GM18867 (cell line): ENCODE results near the gene CACFD1.

Experiments
- ATAC-seq: cut with Tn5 transposase; IDR thresholded peaks from one replicate; pipeline ENCODE4 v1.9.1; 2021; ENCODE audit warnings: mild to moderate bottlenecking, moderate library complexity; ENCODE audit not compliant: unreplicated experiment

Gene CACFD1

DNA sequence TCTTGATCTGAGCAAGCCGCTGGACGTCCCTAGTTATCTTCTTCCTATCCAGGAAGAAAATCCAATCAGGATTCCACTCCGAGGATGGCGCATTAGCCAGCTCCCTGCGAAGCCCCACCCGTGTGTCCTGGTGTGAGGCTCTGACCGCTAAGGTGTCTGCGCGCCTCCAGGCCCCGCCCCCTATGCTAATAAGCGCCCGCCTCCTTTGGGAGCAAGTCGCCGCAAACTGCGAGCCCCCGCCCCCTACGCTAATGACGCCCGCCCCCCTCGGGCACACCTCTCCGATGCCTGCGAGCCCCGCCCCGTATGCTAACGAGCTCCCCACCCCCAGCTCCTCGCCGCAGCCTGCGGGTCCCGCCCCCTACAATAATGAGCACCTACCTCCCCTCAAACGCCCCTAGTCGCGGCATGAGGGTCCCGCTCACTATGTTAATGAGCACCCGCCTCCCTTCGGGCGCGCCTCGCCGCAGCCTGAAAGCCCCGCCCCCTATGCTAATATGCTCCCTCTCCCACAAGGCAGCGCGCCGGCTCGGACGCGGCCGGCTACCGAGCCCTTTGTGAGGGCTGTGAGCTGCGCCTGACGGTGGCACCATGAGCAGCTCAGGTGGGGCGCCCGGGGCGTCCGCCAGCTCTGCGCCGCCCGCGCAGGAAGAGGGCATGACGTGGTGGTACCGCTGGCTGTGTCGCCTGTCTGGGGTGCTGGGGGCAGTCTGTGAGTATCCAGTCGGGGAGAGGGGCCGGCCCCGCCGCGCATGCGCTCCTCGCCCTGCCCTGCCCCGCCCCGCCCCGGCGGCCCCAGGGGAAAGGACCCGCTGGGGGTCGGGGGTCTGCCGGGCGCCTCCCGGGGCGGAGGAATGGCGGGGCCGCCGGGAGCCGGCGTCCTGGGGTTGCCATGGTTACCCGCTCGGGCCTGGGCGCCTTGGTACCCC, at the start of gene CACFD1:
Gene CACFD1, plus strand, starts transcription at position 503 of the 929 bp plus-strand sequence. Its CDS starts 89 bp downstream, at position 592.
- ATAC-seq, result peak; percentile 71

DNA sequence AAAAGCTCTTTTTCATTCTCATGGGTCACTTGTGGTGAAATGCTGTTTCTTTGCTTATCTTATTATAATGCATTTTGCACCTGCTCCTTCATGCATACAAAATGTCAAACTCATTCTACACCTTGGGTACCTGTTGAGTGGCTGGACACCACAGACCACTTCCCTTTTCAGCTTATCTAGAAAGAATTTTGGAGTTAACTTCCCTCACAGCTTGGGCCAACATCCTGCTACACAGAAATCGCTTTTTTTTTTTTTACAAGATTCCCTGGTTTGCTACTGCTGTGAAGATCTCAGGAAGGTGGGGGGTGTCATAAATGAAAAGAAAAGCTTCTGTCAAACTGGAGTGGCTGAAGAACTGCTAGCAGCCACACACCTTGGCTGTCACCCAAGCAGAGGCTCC, 44.6 kb upstream of the CACFD1 start:
- ATAC-seq, result no peak

DNA sequence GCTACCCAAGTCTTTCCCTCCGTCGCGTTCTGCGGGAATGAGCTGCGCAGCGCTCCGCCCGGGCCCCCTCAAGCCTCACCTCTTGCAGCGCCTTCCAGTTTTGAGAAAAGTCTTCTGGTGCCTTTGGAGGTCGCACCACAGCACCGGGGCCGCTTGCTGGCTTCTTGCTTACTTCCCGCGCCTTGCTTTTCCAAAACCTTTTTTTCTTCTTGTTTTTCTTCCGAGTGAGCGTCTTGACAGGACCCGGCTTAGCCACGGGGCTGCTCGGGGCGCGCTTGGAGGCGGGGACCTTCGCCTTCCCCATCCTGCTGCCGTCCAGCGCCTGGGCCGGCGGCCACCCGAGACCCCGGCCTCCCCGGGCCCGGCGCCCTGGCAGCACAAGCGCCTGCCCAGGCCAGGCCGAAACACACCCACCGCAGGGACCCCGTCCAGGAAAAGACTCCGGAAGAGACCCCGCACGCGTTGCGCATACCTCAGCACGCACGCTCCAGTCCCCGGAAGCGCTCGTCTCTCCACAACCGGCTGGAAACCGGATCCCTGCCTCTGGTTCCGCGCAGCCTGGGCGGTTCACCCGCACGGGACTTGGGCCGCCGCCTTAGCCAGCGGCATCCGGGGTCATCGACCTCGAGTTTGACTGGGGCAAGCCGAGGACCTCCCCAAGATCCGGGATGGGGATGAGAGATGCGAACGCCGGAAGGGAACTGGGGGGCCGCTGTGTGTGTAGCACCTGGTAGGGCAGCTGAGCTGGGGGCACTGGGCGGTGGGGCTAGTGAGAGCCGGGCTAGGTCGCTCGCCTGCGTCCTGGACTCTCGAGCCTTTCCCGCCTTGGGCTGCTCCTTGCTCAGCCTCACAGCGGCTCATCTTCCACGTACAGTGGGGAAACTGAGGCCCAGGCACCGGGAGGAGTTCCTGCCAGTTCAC, 42.0 kb upstream of the CACFD1 start, which contains the start of gene REXO4:
Gene REXO4, minus strand, starts transcription at position 470 of the 921 bp plus-strand sequence. Its CDS starts 166 bp downstream, at position 304.
- peak; percentile 71 for ATAC-seq

DNA sequence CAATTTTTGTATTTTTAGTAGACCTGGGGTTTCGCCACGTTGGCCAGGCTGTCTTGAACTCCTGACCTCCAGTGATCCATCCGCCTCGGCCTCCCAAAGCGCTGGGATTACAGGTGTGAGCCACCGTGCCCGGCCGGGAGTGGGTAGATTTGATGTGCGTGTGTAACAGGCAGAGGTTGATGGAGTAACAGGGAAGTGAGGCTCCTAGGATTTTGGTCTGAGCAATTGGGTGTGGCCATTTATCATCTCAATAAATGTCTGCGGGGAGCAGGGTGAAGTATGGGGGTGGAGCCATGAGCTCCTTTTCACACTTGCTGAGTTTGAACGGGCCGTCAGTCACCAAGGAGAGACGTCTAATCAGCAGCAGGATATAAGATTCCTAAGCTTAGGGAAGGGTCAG, 40.8 kb upstream of the CACFD1 start:
- no peak for ATAC-seq

DNA sequence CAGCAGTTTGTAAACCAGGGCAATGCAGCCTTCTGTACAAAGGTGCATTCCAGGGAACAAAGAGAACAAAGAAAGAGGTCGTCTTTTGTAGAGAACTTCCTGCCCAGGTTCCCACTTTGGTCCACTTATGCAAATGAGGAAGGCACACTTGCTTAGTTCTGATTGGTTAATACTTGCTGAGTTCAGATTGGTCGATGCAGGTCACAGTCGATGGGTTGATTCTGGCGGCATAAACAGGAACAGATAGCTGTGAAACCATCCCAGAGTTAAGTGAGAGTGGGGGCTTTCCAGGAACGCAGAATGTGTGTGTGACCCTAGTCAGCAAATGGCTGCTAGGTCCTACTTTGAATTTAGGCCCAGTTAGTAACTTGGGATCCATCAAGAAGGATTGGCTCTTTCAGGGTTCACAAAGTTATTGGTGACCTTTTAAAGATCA, 39.4 kb upstream of the CACFD1 start:
- ATAC-seq, result no peak

DNA sequence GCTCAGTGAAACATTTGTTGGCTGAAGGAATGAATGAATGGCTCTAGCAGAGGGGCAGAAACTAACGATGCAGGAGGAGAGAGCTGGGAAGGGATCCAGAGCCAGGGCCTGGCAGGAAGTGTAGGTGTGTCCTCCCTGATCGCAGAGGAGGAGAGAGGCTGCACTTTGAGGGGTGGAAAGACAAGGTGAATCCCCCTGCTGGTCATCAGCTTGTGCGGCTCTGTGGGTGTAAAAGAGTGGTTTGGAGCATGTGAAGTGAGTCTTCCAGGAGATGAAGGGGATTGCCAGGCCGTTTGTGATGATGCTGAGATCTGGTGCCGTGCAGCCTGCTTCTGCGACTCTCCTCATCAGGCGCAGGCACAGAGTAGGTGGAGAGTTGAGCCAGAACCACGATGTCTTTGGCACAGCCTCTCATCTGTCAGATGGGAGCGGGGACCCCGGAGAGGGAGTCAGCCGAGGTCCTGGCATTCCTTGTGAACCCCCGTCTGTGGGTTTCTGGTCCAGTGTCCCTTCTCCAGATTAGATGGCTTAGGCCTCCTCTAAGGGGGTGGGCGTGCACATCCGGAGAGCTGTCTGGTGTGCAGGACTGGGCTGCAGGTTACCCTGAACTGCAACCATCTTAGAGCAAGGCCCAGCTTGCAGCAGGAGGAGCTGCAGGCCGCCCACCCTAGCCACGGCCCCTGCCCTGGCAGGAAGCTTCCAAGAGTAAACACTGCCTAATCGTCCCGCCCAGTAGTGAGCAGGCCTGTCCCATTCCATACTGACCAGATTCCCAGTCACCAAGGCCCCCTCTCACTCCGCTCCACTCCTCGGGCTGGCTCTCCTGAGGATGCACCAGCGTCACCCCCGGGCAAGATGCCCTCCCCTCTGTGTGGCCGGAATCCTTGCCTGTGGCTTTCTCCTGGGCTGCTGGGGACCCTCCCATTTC, 37.9 kb upstream of the CACFD1 start, which contains the start of gene ADAMTS13:
Gene ADAMTS13, plus strand, starts transcription at position 753 of the 928 bp plus-strand sequence. Its CDS starts 77 bp downstream, at position 830.
- ATAC-seq, result no peak

DNA sequence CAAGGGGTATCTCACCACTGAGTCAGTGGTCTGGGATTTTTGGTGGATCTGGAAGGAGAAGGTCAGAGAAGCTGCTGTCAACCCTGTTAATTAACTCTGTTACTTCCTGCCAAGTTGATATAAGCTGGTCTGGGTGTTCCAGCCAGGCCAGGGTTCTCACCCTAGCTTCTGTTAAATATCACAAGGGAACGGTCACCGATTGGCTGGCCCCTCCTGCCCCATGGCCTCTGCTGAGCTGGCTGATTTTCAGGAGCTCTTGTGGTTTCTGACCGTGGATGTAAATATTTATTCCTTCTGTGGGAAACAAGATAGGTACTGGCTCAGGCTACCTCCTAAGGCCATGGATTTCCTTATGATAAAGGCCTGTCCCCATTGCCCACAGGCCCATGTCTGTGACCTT, 36.6 kb upstream of the CACFD1 start:
- ATAC-seq, result no peak

DNA sequence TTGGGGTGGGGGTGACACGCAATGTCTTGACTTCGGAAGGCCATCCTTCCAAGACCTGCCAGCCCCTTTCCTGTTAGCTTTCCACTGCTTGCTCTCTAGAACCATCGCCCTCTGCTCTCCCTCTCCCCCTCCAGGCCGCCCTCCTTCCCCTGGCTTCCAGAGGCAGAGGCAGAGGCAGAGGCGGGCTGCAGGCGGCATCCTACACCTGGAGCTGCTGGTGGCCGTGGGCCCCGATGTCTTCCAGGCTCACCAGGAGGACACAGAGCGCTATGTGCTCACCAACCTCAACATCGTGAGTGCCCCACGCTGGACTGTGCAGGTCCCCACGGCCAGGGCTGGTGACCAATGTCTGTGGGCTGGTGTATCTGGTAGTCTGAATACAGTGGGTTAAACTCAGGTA, 35.6 kb upstream of the CACFD1 start:
- no peak for ATAC-seq

DNA sequence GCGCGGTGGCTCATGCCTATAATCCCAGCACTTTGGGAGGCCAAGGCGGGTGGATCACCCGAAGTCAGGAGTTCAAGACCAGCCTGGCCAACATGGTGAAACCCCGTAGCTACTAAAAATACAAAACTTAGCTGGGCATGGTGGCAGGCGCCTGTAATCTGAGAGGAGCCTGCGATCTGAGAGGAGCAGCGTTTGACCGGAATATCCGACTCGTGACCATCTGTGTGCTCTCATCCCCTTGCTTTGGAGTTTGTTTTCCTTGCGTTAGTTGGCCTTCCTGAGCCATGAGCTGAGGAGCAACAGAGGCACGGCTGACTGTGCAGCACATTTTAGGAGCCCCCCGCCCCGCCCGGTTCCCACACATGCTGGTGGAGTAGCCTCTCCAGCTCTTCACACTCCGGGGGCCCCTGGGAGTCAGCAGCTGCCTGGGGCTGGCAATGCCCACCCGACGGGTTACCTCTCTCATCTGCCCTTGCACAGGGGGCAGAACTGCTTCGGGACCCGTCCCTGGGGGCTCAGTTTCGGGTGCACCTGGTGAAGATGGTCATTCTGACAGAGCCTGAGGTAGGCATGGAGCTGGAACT, 34.6 kb upstream of the CACFD1 start:
- no peak for ATAC-seq

DNA sequence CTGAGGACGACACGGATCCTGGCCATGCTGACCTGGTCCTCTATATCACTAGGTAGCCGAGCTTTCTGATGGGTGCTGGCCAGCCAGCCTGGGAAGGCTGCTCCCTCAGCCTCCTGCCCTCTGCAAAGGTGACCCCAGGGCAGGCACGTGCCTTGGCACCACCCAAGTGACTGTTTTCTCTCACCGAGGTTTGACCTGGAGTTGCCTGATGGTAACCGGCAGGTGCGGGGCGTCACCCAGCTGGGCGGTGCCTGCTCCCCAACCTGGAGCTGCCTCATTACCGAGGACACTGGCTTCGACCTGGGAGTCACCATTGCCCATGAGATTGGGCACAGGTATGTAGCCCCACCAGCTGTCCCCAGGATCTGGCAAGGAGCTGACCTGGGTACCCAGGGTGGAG, 33.8 kb upstream of the CACFD1 start:
- no peak for ATAC-seq

DNA sequence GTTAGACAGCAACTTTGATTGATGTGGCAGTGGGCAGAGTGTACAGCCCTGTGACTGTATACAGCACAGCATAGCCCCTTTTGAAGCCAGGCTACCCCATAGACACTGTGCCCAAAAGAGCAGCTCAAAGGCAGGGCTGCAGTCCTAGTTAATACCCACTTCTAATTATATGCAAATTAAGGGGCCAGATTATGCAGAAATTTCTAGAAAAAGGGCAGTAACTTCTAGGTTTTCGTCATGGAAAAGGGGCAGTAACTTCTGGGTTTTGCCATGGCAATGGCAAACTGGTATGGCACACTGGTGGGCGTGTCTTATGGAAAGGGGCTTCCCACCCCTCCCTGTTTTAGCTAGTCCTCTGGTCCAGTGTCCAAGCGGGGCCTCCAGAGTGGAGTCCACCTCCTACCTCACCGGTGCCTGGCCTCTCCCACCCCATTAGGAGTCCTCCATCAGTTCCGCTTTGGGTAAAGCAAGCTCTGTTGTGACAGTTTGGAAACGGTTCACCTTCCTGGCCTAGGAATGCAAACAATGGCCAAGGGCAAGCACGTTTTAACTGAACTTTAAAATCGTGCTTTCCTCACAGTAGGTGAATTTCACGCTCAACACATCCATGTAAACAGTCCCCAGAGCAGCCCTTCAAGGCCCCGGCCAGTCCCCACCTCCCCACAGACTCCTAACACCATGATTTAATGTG, 32.0 kb upstream of the CACFD1 start:
- no peak for ATAC-seq

DNA sequence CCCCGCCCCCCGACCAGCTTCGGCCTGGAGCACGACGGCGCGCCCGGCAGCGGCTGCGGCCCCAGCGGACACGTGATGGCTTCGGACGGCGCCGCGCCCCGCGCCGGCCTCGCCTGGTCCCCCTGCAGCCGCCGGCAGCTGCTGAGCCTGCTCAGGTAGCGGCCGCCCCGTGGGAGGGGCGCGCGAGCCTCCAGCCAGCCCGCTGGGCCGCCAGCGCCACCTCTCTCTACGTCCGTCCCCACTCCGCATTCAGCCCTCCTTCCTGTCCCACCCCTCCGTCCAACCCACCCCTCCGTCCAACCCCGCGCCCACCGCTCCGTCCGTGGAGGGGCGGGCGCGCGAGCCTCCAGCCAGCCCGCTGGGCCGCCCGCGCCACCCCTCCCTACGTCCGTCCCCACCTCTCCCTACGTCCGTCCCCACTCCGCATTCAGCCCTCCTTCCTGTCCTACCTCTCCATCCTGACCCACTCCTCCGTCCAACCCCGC, 31.1 kb upstream of the CACFD1 start:
- ATAC-seq, result no peak

DNA sequence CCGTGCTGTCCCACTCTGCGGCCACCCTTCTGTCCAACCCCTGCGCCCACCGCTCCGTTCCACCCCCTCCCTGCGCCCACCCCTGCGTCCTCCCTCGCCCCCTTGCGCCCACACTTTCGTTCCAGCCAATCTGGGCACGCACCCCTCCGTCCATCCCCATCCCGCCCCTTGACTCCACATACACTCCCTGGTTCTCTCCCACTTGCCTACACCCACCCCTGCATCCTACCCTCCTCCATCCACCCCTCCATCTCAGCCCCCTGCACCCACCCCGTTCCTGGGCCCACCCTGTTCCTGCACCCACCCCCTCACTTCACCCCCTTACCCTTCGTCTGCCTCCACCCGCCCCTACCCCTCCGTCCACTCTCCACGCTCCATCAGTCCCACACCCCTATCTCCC, 30.6 kb upstream of the CACFD1 start:
- no peak for ATAC-seq

DNA sequence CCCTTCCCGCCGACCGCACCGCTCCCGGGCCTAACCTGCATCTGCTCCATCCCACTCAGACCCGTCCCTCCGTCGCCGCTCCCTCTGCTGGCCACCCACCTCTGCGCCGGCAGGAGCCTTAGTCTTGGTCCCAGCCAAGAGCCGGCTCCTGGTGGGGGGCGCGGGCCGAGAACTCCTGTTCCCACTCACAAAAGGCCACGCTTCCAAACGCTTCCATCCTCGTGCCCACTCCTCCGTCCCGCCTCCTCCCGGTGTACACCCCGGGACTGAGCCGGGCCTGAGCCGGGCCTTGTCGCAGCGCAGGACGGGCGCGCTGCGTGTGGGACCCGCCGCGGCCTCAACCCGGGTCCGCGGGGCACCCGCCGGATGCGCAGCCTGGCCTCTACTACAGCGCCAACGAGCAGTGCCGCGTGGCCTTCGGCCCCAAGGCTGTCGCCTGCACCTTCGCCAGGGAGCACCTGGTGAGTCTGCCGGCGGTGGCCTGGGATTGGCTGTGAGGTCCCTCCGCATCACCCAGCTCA, 30.1 kb upstream of the CACFD1 start:
- no peak for ATAC-seq

DNA sequence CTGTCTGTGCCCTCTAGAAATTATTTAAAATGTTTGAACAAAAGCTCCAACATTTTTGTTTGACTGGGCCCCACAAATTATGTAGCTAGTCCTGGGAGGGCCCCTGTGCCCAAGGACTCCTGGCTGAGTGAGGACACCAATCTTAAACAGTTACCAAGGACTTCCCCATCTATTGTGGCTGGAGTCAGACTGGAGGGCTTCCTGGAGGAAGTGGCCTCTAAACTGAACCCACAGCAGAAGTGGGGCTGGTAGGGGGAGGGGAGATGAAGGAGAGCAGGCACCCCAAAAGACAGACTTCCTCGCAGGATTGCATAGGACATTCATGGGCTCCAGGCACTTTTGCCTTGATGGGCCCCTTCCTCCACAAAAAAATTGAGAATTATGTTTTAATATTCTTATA, 29.5 kb upstream of the CACFD1 start:
- ATAC-seq, result no peak

DNA sequence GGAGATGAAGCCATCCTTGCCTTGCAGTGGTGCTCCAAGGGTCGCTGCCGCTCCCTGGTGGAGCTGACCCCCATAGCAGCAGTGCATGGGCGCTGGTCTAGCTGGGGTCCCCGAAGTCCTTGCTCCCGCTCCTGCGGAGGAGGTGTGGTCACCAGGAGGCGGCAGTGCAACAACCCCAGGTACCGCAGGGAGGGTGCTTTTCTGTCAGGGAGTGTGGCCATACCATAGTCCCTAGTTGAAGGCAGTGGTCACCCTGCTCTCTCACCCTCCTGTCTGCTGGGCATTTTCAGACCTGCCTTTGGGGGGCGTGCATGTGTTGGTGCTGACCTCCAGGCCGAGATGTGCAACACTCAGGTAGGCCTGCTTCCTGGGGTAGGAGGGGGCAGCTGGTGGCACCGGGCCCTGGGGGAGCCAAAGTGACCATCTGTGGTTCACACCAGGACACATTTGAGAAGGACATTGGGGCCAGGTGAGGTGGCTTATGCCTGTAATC, 26.4 kb upstream of the CACFD1 start:
- no peak for ATAC-seq

DNA sequence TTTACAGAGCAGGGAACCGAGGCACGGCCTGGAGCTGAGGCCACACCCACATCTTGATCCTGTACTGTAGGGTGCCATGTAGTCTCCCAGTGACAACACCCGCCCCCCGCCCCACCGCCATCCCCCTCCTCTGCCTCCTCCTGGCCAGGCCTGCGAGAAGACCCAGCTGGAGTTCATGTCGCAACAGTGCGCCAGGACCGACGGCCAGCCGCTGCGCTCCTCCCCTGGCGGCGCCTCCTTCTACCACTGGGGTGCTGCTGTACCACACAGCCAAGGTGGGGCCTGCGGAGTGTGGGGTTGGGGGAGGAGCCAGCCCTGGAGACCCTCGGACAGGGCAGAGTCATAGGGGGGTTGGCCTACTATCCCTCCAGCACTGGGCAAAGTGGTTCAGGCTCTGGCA, 23.1 kb upstream of the CACFD1 start:
- no peak for ATAC-seq

DNA sequence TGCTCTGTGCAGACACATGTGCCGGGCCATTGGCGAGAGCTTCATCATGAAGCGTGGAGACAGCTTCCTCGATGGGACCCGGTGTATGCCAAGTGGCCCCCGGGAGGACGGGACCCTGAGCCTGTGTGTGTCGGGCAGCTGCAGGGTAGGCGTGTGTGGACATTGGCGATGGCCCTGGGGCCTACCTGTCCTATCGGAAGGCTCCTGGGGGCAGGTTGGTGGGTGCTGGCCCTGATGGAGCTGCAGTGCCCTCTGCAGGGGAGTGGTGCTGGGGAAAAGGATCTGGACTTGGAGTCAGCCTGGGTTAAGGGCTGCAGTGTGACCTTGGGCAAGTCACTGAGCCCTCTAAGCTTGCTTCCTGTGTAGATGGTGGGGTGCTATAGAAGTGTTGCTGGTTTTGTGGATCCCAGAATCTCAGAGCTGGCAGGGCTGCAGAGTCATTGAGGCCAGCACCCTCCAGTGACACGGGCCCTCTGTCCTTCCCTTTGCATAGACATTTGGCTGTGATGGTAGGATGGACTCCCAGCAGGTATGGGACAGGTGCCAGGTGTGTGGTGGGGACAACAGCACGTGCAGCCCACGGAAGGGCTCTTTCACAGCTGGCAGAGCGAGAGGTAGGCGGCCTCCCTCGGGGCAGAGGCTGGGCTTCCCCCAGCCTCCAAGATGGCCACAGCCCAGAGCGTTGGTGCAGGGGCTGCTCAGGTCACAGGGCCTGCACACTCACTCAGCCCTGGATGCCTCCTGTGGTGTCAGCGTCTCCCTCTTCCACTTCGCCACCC, 21.8 kb upstream of the CACFD1 start:
- ATAC-seq, result no peak
